ENCODE results near the gene EIF4E2. TPM values are rescaled to one million over a fixed set of nuclear protein-coding genes. Genes with fewer than 3 reads are reported as not detected.
A peak's percentile ranks its signal among the peaks of the same experiment; 100 is the strongest.

The EIF4E2 gene
- total and polyA plus RNA-seq, 2 of the 13 experiments (the other 11 are each of a cell fraction or from before 2014, with no cell fraction given): 25.0 to 101 TPM

GRCh38 chr2:232574674-232575403 lies 24.4 kb downstream of the EIF4E2 start (continued):
- TF ChIP-seq SOX13 (IDR thresholded peaks at IDR 0.05): no peak
- 0 out of 4 replicates have a peak, but pooled peaks of 1 of the 2 experiments have one; percentile 48 for TF ChIP-seq SOX13 (CRISPR knock-in tag; conservative IDR thresholded peaks at IDR 0.05 in 1 of 2, IDR thresholded peaks at IDR 0.05 in 1 of 2)
- peak; percentile 79 for TF ChIP-seq HNF4A (CRISPR knock-in tag; IDR thresholded peaks at IDR 0.05)
- no peak for TF ChIP-seq ZNF234 (CRISPR knock-in tag; conservative IDR thresholded peaks at IDR 0.05)
- peak; percentile 33; the same call in 1 of the 2 replicates for TF ChIP-seq ZNF292 (CRISPR knock-in tag; IDR thresholded peaks at IDR 0.05; ENCODE audit: borderline replicate concordance, low read depth)
- TF ChIP-seq CEBPB (IDR thresholded peaks at IDR 0.05; ENCODE audit: borderline replicate concordance, low read depth, low read length): peak; percentile 15; the same call in 1 of the 2 replicates
- no peak for TF ChIP-seq ZBTB7A (CRISPR knock-in tag; IDR thresholded peaks at IDR 0.05)
- TF ChIP-seq HOMEZ (CRISPR knock-in tag; IDR thresholded peaks at IDR 0.05; ENCODE audit: low read depth): 0 out of 2 replicates have a peak, but pooled peaks have one; percentile 33
- TF ChIP-seq ZFY (CRISPR knock-in tag; IDR thresholded peaks at IDR 0.05): no peak; the same call in 1 of the 2 replicates
- no peak for TF ChIP-seq ETV5 (CRISPR knock-in tag; IDR thresholded peaks at IDR 0.05; ENCODE audit: borderline replicate concordance)
- 0 out of 2 replicates have a peak, but pooled peaks have one; percentile 56 for TF ChIP-seq CSRNP1 (CRISPR knock-in tag; IDR thresholded peaks at IDR 0.05)
- no peak for TF ChIP-seq SMARCC2 (IDR thresholded peaks at IDR 0.05)
- no peak for TF ChIP-seq ATF6 (CRISPR knock-in tag; conservative IDR thresholded peaks at IDR 0.05)
- TF ChIP-seq MED8 (CRISPR knock-in tag; IDR thresholded peaks at IDR 0.05; ENCODE audit: insufficient replicate concordance): peak; percentile 30
- no peak for TF ChIP-seq ZHX1 (CRISPR knock-in tag; IDR thresholded peaks at IDR 0.05; ENCODE audit: low read depth)
- no peak for TF ChIP-seq STAT6 (CRISPR knock-in tag; IDR thresholded peaks at IDR 0.05; ENCODE audit: borderline replicate concordance)

All from HepG2 (cell line).